GM18508 (cell line): ENCODE measurements around the gene TADA2B.
"Not testable (repeated sequence)": the region's sequence is repeated elsewhere in the genome, so short reads cannot be mapped to it uniquely, and the experiment has no call there.

Source experiments
- ATAC-seq: cut with Tn5 transposase; IDR thresholded peaks from one replicate; pipeline ENCODE4 v1.9.1; 2021; ENCODE audit warnings: moderate number of reproducible peaks; ENCODE audit not compliant: insufficient read depth, unreplicated experiment

Gene TADA2B

GRCh38 chr4:7074426-7074825 lies 31.3 kb downstream of the TADA2B start:
- ATAC-seq, result no peak

DNA sequence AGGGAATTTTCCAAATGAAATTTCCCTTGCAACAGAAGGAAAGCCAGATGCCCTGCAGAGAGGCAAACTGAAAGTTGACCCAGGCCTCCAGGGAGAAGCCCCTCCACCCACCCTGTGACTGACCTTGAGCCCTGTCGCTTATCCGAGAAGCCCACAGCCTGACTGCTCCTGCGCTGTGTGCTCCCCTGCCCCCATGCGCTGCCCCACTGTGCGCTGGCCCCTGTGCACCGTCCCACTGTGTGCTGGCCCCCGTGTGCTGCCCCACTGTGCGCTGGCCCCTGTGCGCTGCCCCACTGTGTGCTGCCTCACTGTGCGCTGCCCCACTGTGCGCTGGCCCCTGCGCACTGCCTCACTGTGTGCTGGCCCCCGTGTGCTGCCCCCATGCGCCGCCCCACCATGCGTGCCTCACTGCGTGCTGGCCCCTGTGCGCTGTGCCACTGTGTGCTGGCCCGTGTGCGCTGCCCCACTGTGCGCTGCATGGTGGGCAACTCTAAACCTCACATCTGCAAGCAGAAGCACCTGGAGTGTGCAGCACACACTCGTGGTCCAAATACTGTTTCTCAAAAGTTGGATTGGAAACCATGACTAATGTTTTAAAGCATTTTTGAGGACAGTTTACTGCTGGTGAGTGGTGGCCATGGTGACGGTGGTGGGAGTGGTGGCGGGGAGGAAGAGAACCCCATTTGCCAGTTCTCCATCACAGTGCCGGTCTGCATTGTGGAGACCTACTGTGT lies 33.0 kb downstream of the TADA2B start:
- ATAC-seq, result no peak

GRCh38 chr4:7076696-7077082 lies 33.5 kb downstream of the TADA2B start:
- no peak for ATAC-seq

GRCh38 chr4:7077371-7077770 lies 34.2 kb downstream of the TADA2B start:
- ATAC-seq, result no peak

DNA sequence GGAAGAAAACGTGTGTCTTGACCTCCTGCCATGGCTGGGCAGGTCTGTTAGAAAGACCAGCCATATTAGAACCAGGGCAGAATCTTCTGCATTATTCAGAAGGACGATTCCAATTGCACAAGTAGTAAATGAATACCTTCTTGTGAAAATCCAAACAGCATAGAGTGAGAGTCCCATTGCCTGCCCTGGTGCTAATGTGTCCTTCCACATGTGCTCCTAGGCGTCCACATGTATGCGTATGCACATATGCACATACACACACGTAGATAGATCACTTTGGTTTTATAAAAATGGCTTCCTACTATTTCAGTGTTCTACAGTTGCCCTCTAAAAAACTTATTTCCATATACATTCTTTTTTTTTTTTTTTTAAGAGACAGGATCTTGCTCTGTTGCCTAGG lies 34.9 kb downstream of the TADA2B start:
- ATAC-seq, result no peak

- ATAC-seq, result not testable (repeated sequence)
Measured at GRCh38 chr4:7079483-7079882, 36.3 kb downstream of the TADA2B start.

- ATAC-seq, result not testable (repeated sequence)
Measured at GRCh38 chr4:7079909-7080308, 36.7 kb downstream of the TADA2B start.

DNA sequence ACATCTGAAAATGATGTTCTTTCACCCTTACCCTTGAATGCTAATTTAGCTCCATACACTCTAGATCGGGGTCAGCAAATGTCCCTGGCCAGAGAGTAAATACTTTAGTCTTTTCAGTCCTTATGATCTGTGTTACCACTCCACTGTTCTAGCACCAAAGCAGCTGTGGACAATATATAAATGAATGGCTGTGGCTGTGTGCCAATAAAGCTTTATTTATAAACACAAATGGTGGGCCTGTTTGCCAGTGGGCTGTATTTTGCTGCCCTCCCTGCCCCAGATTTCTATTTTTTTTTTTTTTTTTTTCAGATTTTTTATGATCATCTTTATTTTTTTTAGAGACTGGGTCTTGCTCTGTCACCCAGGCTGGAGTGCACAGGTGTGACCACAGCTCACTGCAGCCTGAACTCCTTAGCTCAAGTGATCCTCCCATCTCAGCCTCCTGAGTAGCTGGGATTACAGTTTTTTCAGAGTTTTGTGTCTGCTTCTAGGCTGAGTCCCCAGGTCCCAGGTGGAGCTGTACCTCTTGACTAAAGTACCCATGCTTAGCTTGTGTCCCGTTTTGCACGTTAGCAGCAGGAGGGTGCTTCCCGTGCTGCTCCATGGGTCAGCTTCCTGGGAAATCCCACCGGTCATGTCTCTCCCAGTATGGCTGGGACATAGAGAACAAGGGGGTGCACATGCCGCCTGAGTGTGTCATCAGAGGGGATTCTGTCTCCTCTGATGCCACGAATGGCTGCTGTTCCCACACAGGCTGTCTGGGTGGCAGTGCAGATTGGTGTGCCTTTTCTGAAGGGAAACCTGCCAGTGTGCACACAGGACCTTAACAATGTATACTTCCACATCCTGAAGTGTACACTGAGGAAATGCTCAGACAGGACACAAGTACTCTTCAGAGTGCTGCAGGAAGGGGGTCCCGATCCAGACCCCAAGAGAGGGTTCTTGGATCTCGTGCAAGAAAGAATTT lies 40.7 kb downstream of the TADA2B start:
- no peak for ATAC-seq

GRCh38 chr4:7084564-7084961 lies 41.4 kb downstream of the TADA2B start:
- ATAC-seq, result not testable (repeated sequence)

DNA sequence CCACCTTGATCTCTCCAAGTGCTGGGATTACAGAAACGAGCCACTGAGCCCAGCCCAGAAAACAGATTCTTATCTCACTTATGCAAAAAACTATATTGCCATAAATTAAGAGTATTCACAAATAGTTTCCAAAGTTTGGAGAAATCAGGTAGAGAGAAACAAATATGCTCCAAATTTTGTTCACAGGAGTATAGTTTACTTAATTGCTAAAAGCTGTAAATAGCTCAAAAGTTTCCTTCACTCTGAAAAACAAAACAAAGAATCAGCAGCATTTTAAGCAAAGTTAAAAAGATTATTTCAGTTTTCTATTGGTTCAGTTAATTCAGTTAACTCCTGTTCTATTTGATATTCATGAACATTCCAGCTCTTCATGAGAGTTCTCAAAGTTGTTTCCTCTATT lies 43.2 kb downstream of the TADA2B start:
- ATAC-seq, result no peak

GRCh38 chr4:7087036-7087435 lies 43.9 kb downstream of the TADA2B start:
- ATAC-seq, result no peak

- no peak for ATAC-seq
Measured at GRCh38 chr4:7089213-7089986, 46.2 kb downstream of the TADA2B start.

- ATAC-seq, result no peak
Measured at GRCh38 chr4:7092026-7092425, 48.9 kb downstream of the TADA2B start.

DNA sequence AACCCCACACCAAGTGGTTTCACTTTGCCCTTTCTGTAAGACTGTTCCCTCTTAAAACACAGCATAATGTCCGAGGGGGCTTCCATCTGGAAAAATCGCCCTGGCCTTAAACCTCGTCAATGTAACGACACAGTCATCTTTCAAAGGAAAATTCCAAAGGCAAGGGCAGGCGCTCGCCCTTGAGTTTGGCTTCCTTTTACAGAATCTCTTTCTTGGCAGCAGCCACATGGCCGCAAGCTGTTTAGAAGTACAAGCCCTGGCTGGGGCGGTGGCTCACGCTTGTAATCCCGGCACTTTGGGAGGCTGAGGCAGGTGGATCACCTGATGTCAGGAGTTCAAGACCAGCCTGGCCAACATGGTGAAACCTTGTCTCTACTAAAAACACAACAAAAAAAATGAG lies 51.7 kb downstream of the TADA2B start:
- no peak for ATAC-seq

DNA sequence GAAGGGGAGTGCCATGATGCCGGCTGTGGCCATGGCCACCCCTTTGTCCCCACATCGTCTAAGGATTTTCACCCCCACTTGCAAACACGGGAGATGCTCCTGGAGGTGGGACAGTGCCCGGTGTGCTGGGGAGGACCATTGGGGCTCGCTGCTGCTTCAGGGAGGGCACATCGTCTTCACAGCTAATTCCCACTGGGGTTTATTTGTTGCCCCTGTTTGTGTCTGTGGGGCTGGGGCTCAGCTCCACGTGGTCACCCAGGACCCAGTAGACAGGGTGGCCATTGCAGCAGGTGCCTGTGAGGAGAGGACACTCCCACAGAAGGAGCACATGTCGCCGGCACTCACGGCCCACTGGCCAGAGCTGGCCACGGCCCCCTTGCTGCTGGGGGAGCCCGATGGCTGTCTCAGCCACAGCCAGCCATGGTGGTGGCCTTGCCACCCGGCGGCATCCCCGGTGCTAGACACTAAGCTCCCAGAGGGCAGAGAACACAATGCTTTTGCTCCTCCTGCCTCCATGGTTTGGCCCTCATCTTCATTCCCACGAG lies 52.5 kb downstream of the TADA2B start:
- no peak for ATAC-seq

DNA sequence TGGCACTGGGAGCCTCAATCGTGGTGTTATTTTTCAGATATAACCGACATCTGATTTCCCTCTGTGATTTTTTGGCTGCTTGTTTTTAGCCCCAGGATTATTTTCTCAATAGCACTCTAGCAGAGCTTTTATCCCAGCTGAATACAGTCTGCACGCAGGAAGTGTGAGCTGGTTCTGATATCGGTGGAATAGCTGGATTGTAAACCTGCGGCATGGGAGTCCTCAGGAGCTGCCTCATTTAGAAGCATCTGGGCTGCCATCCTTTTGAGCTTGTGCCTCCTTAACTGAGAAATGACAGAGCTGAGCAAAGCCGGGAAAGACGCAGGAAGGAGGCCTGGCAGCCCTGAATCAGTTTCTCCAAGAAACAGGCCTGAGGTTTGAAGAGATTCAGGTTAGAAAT lies 53.1 kb downstream of the TADA2B start:
- no peak for ATAC-seq

GRCh38 chr4:7101692-7102515 lies 58.7 kb downstream of the TADA2B start:
- ATAC-seq, result peak; percentile 49

- ATAC-seq, result not testable (repeated sequence)
Measured at GRCh38 chr4:7102516-7102909, 59.3 kb downstream of the TADA2B start.

DNA sequence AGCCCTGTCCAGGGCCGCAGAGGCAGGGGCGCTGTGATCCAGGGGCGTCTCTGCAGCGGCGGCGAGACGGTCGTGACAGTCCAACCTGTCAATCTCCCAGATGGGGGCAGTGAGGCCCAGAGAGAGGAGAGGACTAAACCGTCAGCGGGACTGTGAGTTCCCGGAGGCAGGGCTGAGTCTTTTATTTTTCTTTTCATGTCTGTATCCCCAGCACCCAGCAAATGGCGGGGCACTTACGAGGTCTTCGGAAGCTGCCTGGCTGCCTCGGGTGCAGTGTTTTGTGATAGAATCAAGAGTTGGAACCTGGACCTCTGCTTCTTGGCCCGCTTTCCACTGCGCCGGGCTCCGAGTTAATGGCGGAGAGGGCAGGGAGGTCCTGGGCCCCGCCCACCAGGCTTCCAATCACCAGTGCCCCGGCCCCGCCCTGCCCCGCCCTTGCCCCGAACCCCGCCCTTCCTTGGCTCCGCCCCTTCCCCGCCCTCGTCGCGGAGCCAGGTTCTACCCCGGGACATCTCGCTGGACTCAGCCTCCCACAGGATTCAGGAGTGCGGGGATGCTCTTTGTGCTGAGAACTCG lies 59.9 kb downstream of the TADA2B start:
- peak; percentile 65 for ATAC-seq
